Hepatocyte (in vitro differentiated cells): Measurements from ENCODE around the gene MYO5C.

Experiments
- EZH2 ChIP-seq: fragments of 200-600 bp; sonication (generic); IDR thresholded peaks from 2 replicates; pipeline ENCODE4 v1.6.1; 2016; ENCODE audit warnings: antibody characterized with exemption, mild to moderate bottlenecking, borderline replicate concordance
- EZH2phosphoT487 ChIP-seq: fragments of 200-600 bp; sonication (generic); IDR thresholded peaks from one replicate; pipeline ENCODE4 v1.6.1; 2018; ENCODE audit warnings: antibody characterized with exemption, mild to moderate bottlenecking, low read depth, moderate library complexity; ENCODE audit not compliant: unreplicated experiment, severe bottlenecking
- TF ChIP-seq, protein P1 (sequence below): fragments of 200-600 bp; sonication (generic); IDR thresholded peaks from 2 replicates; pipeline ENCODE4 v1.5.1; 2016; ENCODE audit warnings: antibody characterized with exemption, mild to moderate bottlenecking; ENCODE audit not compliant: poor library complexity

DNA sequence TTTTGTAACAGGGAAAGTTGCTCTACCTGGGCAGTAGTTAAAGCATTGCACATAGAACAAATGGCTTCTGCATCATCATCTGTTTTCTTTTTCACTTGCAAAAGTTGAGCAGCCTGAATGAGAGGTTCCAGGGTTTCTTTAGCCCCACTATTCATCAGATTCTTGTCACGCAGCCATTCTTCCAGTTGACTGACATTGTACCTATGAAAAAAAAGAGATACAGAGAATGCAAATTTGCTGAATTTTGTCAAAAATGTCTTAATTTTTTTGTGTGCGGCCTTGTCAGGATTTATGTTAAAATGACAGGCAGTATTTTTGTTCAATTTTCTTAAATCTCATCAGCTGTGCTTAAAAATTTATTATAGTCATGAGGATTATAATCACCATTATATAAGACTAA is 21.4 kb upstream of the MYO5C start:
- TF ChIP-seq, protein P1, sequence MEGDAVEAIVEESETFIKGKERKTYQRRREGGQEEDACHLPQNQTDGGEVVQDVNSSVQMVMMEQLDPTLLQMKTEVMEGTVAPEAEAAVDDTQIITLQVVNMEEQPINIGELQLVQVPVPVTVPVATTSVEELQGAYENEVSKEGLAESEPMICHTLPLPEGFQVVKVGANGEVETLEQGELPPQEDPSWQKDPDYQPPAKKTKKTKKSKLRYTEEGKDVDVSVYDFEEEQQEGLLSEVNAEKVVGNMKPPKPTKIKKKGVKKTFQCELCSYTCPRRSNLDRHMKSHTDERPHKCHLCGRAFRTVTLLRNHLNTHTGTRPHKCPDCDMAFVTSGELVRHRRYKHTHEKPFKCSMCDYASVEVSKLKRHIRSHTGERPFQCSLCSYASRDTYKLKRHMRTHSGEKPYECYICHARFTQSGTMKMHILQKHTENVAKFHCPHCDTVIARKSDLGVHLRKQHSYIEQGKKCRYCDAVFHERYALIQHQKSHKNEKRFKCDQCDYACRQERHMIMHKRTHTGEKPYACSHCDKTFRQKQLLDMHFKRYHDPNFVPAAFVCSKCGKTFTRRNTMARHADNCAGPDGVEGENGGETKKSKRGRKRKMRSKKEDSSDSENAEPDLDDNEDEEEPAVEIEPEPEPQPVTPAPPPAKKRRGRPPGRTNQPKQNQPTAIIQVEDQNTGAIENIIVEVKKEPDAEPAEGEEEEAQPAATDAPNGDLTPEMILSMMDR, result no peak
- no peak for TF ChIP-seq EZH2phosphoT487
- TF ChIP-seq EZH2, result no peak
